ENCODE results near the gene DEPDC5.

Gene DEPDC5

GRCh38 chr22:31952472-31952871 lies 198.7 kb downstream of the DEPDC5 start:
- peak; percentile 40 for DNase-seq

DNA sequence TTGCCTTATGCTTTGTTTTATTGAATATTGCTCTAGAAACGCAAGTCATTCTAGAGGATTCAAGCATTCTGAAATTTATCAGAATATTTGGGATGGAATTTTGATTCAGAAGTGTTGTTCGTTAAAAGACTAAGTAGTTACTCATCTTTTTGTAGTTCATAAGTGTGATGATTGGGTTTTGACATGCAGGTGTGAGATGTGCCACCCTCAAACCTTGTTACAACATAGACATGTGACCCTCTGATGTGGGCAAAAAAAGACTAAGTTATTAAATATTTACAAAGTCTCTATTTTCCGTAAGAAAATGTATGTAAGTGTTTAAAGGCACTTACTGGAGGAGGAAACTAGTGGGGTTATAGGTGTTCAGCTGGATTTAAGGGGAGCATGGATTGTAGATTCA lies 199.4 kb downstream of the DEPDC5 start:
- DNase-seq, result no peak

GRCh38 chr22:31954535-31955523 lies 201.0 kb downstream of the DEPDC5 start:
- DNase-seq, result no peak

DNA sequence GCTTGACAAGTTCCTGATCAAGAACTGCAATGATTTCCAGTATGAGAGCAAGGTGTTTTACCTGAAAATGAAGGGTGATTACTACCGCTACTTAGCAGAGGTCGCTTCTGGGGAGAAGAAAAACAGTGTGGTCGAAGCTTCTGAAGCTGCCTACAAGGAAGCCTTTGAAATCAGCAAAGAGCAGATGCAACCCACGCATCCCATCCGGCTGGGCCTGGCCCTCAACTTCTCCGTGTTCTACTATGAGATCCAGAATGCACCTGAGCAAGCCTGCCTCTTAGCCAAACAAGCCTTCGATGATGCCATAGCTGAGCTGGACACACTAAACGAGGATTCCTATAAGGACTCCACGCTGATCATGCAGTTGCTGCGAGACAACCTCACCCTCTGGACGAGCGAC lies 202.5 kb downstream of the DEPDC5 start:
- no peak for DNase-seq

Data from suppressor macrophage treated with lipopolysaccharide for 4 hours (primary cell).